KMS-11 (cell line): Measurements from ENCODE around the gene HTR5A.

Experiments
- H2AFZ ChIP-seq: fragments of 200-600 bp; sonication (generic); 2 replicates; pipeline ENCODE4 v1.6.1; 2016; ENCODE audit warnings: antibody characterized with exemption, mixed run types, low read depth
- H3K27ac ChIP-seq: fragments of 200-600 bp; sonication (generic); 2 replicates; pipeline ENCODE4 v1.6.1; 2016; ENCODE audit warnings: mild to moderate bottlenecking, mixed run types
- H3K27me3 ChIP-seq: fragments of 200-600 bp; sonication (generic); 2 replicates; pipeline ENCODE4 v1.6.1; 2017; ENCODE audit warnings: mild to moderate bottlenecking, low read depth, mixed run types, moderate library complexity; ENCODE audit not compliant: insufficient read depth
- H3K36me3 ChIP-seq: fragments of 200-600 bp; sonication (generic); 2 replicates; pipeline ENCODE4 v1.6.1; 2017; ENCODE audit warnings: mild to moderate bottlenecking, mixed run types; ENCODE audit not compliant: insufficient read depth
- H3K4me1 ChIP-seq: fragments of 200-600 bp; sonication (generic); 2 replicates; pipeline ENCODE4 v1.6.1; 2016; ENCODE audit warnings: mild to moderate bottlenecking, low read depth, mixed run types; ENCODE audit not compliant: poor library complexity, severe bottlenecking
- H3K4me2 ChIP-seq: fragments of 200-600 bp; sonication (generic); 2 replicates; pipeline ENCODE4 v1.7.0; 2016; ENCODE audit warnings: mild to moderate bottlenecking, mixed run types
- H3K4me3 ChIP-seq: fragments of 200-600 bp; sonication (generic); IDR thresholded peaks from 2 replicates; pipeline ENCODE4 v1.6.1; 2017; ENCODE audit warnings: low read depth, low read length, mixed read lengths; ENCODE audit not compliant: insufficient read depth
- H3K79me2 ChIP-seq: fragments of 200-600 bp; sonication (generic); 2 replicates; pipeline ENCODE4 v1.6.1; 2016; ENCODE audit warnings: low read depth, mixed run types; ENCODE audit not compliant: insufficient read depth
- H3K9ac ChIP-seq: fragments of 200-600 bp; sonication (generic); 2 replicates; pipeline ENCODE4 v1.6.1; 2016; ENCODE audit warnings: mild to moderate bottlenecking, mixed run types
- H4K20me1 ChIP-seq: fragments of 200-600 bp; sonication (generic); 2 replicates; pipeline ENCODE4 v1.6.1; 2016; ENCODE audit warnings: mild to moderate bottlenecking, mixed run types; ENCODE audit not compliant: insufficient read depth
- TF ChIP-seq, protein P1 (sequence below): fragments of 200-600 bp; sonication (generic); conservative IDR thresholded peaks from 2 replicates; pipeline ENCODE4 v1.6.1; 2017; ENCODE audit warnings: low read depth, mild to moderate bottlenecking, antibody characterized with exemption, low read length, moderate library complexity, mixed read lengths

The HTR5A gene

DNA sequence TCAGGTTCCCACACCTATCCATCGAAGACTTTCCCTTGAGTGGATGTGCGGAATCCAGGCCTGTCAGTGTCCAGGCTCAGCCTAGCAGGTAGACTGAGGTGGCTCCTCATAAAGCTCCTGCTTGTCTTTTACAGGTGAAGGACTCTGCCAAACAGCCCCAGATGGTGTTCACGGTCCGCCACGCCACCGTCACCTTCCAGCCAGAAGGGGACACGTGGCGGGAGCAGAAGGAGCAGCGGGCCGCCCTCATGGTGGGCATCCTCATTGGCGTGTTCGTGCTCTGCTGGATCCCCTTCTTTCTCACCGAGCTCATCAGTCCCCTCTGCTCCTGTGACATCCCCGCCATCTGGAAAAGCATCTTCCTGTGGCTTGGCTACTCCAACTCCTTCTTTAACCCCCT is 13.9 kb downstream of the HTR5A start:
- H3K27ac ChIP-seq: no peak overlapping the region
- no peaks in the 10 kb centered on the region for H3K79me2 ChIP-seq
- no peak overlapping the region for H3K4me3 ChIP-seq
- TF ChIP-seq, protein P1, sequence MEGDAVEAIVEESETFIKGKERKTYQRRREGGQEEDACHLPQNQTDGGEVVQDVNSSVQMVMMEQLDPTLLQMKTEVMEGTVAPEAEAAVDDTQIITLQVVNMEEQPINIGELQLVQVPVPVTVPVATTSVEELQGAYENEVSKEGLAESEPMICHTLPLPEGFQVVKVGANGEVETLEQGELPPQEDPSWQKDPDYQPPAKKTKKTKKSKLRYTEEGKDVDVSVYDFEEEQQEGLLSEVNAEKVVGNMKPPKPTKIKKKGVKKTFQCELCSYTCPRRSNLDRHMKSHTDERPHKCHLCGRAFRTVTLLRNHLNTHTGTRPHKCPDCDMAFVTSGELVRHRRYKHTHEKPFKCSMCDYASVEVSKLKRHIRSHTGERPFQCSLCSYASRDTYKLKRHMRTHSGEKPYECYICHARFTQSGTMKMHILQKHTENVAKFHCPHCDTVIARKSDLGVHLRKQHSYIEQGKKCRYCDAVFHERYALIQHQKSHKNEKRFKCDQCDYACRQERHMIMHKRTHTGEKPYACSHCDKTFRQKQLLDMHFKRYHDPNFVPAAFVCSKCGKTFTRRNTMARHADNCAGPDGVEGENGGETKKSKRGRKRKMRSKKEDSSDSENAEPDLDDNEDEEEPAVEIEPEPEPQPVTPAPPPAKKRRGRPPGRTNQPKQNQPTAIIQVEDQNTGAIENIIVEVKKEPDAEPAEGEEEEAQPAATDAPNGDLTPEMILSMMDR: no peak
- no peak overlapping the region for H3K4me2 ChIP-seq
- H3K4me1 ChIP-seq: no peaks in the 10 kb centered on the region
- H3K27me3 ChIP-seq: no peaks in the 10 kb centered on the region
- no peaks in the 10 kb centered on the region for H4K20me1 ChIP-seq
- no peaks in the 10 kb centered on the region for H3K36me3 ChIP-seq
- no peak overlapping the region for H3K9ac ChIP-seq
- H2AFZ ChIP-seq: no peak overlapping the region

DNA sequence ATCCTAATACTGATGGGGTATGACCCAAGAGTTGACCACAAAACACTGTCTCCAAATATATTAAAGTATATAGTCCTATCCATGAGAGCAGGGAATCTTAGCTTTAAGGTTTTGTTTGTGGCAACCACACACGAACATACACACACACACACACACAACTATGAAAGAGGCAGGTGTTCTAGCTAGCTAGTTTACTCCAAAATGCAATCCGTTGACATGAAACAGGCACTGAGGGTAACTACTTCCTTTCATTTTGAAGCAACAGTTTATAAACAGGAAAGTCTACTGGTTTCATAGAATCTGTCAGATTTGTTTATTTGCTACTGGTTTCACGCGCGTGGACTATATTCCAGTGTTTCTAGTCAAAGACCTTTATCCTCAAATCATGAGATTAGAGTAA is 14.8 kb downstream of the HTR5A start:
- Histone ChIP-seq H3K27me3 (no peaks in the 10 kb centered on the region), H3K36me3 (no peaks in the 10 kb centered on the region), H3K79me2 (no peaks in the 10 kb centered on the region), H3K4me2 (no peak overlapping the region), H3K9ac (no peak overlapping the region), H2AFZ (no peak overlapping the region), H3K4me3 (no peak overlapping the region), H4K20me1 (no peaks in the 10 kb centered on the region), H3K4me1 (no peaks in the 10 kb centered on the region), H3K27ac (no peak overlapping the region)
- TF ChIP-seq, protein P1: no peak

DNA sequence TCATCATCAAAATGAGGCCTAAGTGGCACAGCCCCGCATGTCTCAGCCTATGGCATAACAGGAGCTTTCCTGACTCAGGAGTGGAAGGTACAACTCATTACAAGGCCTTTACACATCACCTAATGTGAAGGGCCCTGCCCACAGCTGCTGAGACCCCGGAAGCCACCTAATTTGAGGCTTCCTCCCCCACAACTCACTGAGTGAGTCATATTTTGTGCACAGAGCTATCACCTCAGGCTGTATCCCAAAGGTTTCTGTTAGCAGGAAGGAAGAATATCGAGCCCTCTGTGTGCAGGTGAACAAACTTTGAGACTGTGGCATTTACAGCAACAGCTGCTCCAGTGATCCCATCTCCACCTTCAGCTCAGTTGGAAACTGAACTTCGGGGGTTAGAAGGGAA is 20.6 kb downstream of the HTR5A start:
- Histone ChIP-seq H3K27me3 (no peaks in the 10 kb centered on the region), H3K79me2 (no peaks in the 10 kb centered on the region), H3K4me2 (peak overlapping the region; percentile 11; the same call in 1 of the 2 replicates), H4K20me1 (no peaks in the 10 kb centered on the region), H3K4me3 (no peak overlapping the region), H3K27ac (peak overlapping the region; percentile 57; the same call in 1 of the 2 replicates), H2AFZ (0 out of 2 replicates have a peak overlapping the region, but pooled peaks have one; percentile 4), H3K9ac (no peak overlapping the region), H3K4me1 (peaks cover 55% of the 10 kb centered on the region), H3K36me3 (no peaks in the 10 kb centered on the region)
- TF ChIP-seq, protein P1: no peak

DNA sequence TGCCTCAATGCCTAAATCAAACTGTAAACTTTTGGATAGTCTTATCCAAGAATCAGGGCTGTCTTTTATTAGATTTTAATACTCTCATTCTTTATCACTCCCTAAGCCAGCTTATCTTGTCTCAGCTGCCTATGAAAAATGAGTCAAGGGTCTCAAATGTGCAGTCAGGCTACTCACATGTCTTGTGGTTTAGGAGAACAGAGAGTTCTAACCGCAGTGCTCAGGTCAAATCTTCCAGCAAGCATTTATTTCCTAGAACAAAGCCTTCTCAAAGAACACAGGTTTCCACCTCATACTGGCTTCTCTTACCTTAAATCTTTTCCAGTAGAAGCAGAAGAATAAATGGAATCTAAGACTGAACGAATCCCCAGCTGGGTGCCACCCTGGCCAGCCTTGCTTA is 23.5 kb downstream of the HTR5A start:
- Histone ChIP-seq H3K27me3 (no peaks in the 10 kb centered on the region), H3K27ac (peak overlapping the region; percentile 39), H3K4me3 (no peak overlapping the region), H3K4me1 (peaks cover 58% of the 10 kb centered on the region), H2AFZ (peak overlapping the region; percentile 7; the same call in 1 of the 2 replicates), H3K36me3 (no peaks in the 10 kb centered on the region), H3K4me2 (peak overlapping the region; percentile 33), H3K79me2 (no peaks in the 10 kb centered on the region), H4K20me1 (no peaks in the 10 kb centered on the region), H3K9ac (no peak overlapping the region)
- TF ChIP-seq, protein P1: no peak
